ENCODE measurements around the gene LDLRAD4.

LDLRAD4 gene

DNA sequence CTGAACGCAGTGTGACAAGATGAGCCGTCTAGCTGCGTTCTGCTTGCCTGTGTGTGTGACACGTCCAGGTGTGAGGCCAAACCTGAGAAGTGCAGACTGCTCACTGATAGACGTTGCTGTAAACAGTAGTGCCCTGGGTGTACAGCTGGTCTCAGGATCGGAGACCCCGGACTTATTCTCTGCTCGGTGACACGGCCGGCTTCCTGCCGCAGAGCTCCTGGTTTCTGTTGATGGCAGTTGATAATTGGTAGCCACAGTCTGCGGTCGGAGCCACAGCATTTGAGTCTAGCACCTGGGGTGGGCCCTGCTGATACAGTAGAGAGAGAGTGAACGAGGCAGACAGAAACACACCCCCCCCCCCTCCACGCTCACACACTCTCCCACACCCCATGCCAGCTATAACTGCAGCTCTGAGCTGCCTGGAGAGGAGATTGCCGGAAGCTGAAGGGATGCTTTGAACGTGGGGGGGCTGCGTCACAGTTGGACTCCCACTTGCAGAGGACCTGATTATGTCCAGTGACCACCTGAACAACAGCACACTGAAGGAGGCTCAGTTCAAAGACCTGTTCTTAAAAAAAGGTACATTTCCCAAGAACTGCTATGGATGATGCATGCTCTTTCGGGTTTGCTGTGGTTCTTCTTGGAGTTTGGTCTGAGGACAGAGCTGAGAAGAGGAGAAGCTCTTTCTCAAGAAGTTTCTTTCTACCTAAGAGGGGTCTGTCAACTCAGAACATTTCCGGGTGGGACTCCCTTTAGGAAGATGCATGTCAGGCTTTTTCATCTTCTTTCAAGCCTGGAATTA, 393.8 kb downstream of the LDLRAD4 start:
- no peak for DNase-seq

DNA sequence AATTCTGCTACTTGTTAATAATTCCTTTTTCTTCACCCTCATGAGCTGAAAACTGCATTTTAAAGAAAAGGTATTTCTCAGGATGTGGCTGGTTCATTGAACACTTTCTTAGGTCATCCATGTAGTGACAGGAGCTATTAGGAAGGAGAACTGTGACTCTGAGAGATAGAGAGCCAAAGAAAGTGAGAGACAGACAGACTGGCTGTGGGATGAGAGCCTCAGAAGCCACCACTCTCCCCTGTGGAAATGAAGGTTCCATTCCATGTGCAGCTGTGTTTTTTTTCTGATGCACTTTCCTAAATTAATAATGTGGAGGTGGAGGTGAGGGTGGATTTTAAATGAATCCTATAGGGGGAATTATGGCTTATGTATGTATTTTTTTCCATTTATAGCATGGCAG, 394.5 kb downstream of the LDLRAD4 start:
- DNase-seq: no peak

- no peak for DNase-seq
Observed at GRCh38 chr18:13613591-13614501, 395.3 kb downstream of the LDLRAD4 start.

- DNase-seq: no peak
Observed at GRCh38 chr18:13614641-13615288, 396.2 kb downstream of the LDLRAD4 start.

- no peak for DNase-seq
Observed at GRCh38 chr18:13615432-13615861, 396.9 kb downstream of the LDLRAD4 start.

GRCh38 chr18:13616041-13616440, 397.5 kb downstream of the LDLRAD4 start:
- no peak for DNase-seq

DNA sequence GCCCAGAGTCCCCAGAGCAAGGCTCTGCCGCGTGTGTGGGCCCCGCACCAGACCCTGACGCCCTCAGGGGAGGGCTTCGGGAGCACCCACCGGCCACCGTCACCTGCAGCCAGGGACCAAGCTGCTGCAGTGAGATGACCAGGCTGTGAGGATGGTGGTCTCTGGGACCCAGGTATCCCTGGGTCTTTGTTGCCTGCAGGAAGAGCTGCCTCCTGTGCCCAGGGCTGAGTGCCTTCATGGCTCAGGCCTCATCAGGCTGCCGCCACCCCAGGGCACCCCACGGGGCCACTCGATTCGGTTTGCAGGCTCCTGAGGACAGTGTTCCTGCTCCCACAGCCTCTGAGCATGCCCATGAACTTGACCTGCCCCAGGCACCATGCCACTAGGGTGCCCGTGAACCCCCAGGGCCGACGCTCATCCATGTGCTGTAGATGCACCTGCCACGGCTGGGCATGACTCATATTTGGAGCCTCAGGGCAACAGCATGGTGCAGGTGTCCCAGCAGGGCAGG, 398.0 kb downstream of the LDLRAD4 start:
- no peak for DNase-seq

DNA sequence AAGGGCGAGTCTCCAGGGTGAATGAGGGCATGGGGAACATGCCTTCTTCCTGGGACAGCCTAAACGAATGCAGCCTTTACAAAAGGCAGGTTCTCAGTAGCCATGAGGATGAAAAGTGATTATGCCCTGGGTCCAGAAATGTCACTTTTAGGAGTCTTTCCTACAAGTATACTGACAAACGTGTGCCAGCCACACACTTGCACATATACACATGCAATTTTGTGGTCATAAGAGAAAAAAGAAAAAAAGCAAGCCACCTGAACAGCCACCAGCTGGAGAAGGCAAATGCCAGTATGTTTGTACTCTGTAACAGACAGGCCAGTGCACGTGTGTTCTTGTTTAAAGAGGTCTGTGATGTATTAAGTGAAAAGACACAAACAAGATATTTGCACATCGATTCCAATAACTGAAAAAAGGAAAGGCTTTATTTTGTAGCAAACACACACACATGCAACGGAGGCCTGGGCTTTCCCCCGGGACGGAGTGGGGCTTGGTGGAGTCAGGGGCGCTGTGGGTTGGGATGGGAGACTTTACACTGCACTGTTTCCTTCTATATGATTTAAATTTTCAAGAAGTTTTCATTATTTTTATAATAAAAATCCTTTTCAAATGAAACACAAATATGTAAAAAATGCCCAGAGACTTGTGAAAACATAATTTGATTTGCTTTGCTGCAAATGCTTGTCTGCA, 399.4 kb downstream of the LDLRAD4 start:
- no peak for DNase-seq

- DNase-seq: no peak
Observed at GRCh38 chr18:13618760-13619438, 400.3 kb downstream of the LDLRAD4 start.

GRCh38 chr18:13619505-13620205, 401.1 kb downstream of the LDLRAD4 start:
- DNase-seq: no peak

- DNase-seq: no peak
Observed at GRCh38 chr18:13620206-13620672, 401.7 kb downstream of the LDLRAD4 start.

DNA sequence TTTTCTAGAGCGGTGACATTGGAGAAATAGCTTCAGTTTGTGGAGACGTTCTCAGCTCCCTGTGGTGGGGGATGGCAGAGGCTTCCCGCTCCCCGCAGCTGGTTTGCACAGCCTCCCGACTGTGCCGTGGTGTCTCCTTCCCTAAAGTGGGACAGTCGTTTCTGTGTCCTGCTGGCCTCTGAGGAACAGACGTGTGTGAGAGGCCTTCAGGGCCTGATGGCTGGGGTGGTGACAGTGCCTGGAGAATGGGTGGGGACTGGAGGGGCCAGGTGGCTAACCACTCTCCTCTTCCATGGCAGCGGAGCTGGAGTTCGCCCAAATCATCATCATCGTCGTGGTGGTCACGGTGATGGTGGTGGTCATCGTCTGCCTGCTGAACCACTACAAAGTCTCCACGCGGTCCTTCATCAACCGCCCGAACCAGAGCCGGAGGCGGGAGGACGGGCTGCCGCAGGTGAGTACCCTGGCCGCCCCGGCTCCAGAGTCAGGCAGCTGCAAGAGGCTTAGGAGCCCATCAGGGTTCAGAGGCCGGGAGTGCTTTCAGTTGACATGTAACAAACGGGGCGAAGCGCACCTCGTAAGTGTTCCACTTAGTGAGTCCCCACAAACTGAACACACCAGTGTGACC, 402.4 kb downstream of the LDLRAD4 start:
- DNase-seq: no peak

GRCh38 chr18:13621446-13621849, 402.9 kb downstream of the LDLRAD4 start:
- DNase-seq: no peak

DNA sequence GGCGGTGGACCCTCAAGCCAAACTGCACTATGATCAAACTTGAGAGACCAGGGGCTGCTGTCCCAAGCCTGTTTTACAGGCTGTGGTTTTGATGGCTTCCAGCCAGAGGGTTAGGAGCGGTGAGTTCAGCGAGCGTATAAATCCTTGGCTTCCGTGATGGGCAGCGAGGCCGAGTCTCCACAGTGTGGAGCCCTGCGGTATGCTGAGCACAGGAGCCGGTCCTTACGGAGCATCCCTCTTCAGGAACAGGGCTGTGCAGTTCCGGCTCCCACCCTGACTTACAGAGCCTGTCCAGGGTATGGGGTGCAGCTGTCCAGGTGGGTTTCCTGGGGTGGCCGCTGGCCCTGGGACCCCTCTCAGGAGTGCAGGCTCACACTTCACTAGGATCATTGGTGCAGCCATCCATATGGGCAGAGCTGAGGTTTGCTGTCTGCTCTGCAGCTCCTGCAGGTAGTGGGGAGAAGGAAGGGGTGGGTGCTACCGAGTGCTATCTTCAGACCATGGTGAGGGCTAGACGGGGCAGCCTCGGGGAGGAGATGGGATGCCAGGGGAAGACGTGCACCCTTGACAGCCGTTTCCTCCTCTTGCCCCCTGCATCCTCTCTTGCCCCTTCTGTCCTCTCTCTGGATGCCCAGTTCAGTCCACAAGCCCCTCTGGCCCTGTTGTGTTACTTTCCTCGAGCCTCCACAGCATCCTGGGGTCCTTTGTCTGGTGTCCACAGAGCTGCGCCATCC, 403.5 kb downstream of the LDLRAD4 start:
- no peak for DNase-seq

- no peak for DNase-seq
Observed at GRCh38 chr18:13622751-13623150, 404.2 kb downstream of the LDLRAD4 start.

GRCh38 chr18:13623348-13623747, 404.8 kb downstream of the LDLRAD4 start:
- no peak for DNase-seq

- no peak for DNase-seq
Observed at GRCh38 chr18:13623871-13624270, 405.3 kb downstream of the LDLRAD4 start.

DNA sequence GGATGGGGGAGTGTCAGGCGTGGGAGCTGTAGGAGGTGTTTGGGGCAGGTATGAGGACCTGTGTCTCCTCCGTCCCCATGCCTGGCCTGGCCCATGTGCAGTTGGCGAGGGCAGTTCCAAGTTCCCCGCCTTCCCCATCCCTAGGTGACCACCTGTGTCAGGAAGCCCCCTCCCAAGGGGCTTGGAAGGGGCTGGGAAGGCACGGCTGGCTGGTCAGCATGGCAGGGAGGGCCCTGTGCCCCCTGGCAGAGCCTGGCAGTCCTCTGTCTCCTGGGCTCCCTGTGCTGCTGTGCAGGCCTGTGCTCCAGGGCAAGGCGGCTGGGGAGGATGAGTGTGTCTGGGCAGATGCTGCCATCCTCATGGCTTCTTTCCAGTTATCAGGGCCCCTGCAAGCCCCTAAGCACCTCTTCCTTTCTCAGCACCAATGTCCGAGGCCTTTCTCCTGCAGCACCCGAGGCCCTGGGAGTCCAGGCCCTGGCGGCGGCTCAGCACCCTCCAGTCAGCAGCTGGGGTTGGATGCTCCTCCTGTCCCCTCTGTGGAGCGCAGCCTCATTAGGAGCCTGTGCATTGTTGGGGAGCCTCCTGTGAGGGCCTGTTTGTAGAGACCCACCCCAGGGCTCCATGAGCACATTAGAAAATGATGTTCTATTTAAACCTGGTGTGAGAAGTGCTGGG, 406.1 kb downstream of the LDLRAD4 start:
- no peak for DNase-seq

- no peak for DNase-seq
Observed at GRCh38 chr18:13625355-13625754, 406.8 kb downstream of the LDLRAD4 start.

Data from right forelimb (tissue), 1 donor.